ENCODE data around the gene CASQ1.

- no peak for TF ChIP-seq CTCF (IDR thresholded peaks at IDR 0.05)
- no peak for TF ChIP-seq POLR2A (IDR thresholded peaks at IDR 0.05)
These were observed 55.1 kb downstream of the CASQ1 start for GRCh38 chr1:160245434-160245833.

Measured in body of pancreas (tissue), 4 donors.